ENCODE measurements around the gene SLC50A1.

DNA sequence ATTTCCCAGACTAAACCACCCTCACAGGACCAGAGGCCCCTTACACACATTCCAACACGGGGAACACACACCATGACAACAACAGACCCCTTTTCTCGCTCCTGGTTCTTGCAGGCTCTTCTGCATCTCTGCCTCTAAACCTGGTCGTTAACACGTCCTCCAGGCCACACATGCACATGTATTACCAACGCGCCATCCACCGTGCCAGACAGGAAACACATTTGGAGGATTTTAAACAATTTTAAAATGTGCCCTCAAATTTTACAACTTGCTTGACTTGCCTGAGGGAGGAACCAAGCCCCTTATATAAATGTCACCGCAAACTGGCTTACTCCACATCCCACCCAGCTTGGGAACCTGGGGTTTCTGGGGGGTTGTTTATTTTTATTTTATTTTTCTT is 24.8 kb upstream of the SLC50A1 start:
- TF ChIP-seq, protein P1, sequence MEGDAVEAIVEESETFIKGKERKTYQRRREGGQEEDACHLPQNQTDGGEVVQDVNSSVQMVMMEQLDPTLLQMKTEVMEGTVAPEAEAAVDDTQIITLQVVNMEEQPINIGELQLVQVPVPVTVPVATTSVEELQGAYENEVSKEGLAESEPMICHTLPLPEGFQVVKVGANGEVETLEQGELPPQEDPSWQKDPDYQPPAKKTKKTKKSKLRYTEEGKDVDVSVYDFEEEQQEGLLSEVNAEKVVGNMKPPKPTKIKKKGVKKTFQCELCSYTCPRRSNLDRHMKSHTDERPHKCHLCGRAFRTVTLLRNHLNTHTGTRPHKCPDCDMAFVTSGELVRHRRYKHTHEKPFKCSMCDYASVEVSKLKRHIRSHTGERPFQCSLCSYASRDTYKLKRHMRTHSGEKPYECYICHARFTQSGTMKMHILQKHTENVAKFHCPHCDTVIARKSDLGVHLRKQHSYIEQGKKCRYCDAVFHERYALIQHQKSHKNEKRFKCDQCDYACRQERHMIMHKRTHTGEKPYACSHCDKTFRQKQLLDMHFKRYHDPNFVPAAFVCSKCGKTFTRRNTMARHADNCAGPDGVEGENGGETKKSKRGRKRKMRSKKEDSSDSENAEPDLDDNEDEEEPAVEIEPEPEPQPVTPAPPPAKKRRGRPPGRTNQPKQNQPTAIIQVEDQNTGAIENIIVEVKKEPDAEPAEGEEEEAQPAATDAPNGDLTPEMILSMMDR (conservative IDR thresholded peaks at IDR 0.05 in 1 of 2, IDR thresholded peaks at IDR 0.05 in 1 of 2; ENCODE audit: low read depth in 1 of 2, low read length in 2 of 2), result no peak
- TF ChIP-seq EZH2 (IDR thresholded peaks at IDR 0.05; ENCODE audit: low read length, missing control alignments), result no peak
